Endothelial cell of umbilical vein (primary cell): ENCODE results near the gene STRA8. TPM values are rescaled to one million over a fixed set of nuclear protein-coding genes. Genes with fewer than 3 reads are reported as not detected.

Experiments used
- BruUV-seq: library from RNA; stranded (reverse); fragments of 400-500 nt; replicated peaks from 2 replicates; lab custom pipeline; 2021; lab: Mats Ljungman, UMichigan
- CTCF ChIA-PET: fragments of 300-600, 350-600 bp; sonication (Branson Sonifier 250); formaldehyde crosslinking; loops from one replicate; lab custom pipeline; 2021; ENCODE audit warnings: antibody characterized with exemption, inconsistent platforms; lab: Charles Lee
- POLR2A ChIA-PET: fragments of 300-600, 350-600 bp; sonication (Branson Sonifier 250); formaldehyde crosslinking; loops from one replicate; lab custom pipeline; 2021; ENCODE audit warnings: antibody characterized with exemption, inconsistent platforms; lab: Charles Lee
- DNase-seq: peaks from one replicate; pipeline ENCODE4 v3.0.0-alpha.2; 2011; ENCODE audit warnings: low read depth, low spot score
- FAIRE-seq: peaks from 2 replicates; lab custom pipeline; 2011; peaks lifted over from hg19 to GRCh38; lab: Jason Lieb, UNC
- H2AFZ ChIP-seq: 2 replicates; pipeline ENCODE4 v1.6.0; 2012; ENCODE audit warnings: low read depth, low read length, control low read depth, inconsistent platforms
- H3K27ac ChIP-seq: 2 replicates; pipeline ENCODE4 v1.5.1; 2011; ENCODE audit warnings: low read depth, mild to moderate bottlenecking, control low read depth, low read length, moderate library complexity; ENCODE audit not compliant: insufficient read depth
- H3K27me3 ChIP-seq, 2 experiments: 2 replicates each; pipeline versions ENCODE4 v1.6.0 to v1.6.1; 2011; ENCODE audit warnings: low read length in 2 of 2, mixed read lengths in 1 of 2; ENCODE audit not compliant: control insufficient read depth in 2 of 2, insufficient read depth in 2 of 2
- H3K36me3 ChIP-seq, 2 experiments: 2 replicates in 1 of 2; 3 replicates in 1 of 2; pipeline ENCODE4 v1.5.1; 2011; ENCODE audit warnings: low read length in 2 of 2, mild to moderate bottlenecking in 1 of 2, moderate library complexity in 1 of 2; ENCODE audit not compliant: control insufficient read depth in 2 of 2, insufficient read depth in 2 of 2; ENCODE audit errors: extremely low read depth in 1 of 2
- H3K4me1 ChIP-seq: 3 replicates; pipeline ENCODE4 v1.5.1; 2011; ENCODE audit warnings: mild to moderate bottlenecking, low read length; ENCODE audit not compliant: control insufficient read depth, insufficient read depth; ENCODE audit errors: extremely low read depth
- H3K4me2 ChIP-seq: 2 replicates; pipeline ENCODE4 v1.6.1; 2011; ENCODE audit warnings: low read length, control low read depth, mixed read lengths; ENCODE audit not compliant: insufficient read depth
- H3K4me3 ChIP-seq, 3 experiments: fragments of 200-600 bp in 1 of 3; sonication (generic), shearing (Covaris generic) in 1 of 3; replicated peaks in 1 of 3; 2 replicates each; pipeline ENCODE4 v1.5.1; 2011 to 2016; ENCODE audit warnings: control low read depth in 3 of 3, low read length in 3 of 3, mild to moderate bottlenecking in 2 of 3, inconsistent platforms in 1 of 3, low read depth in 1 of 3, moderate library complexity in 1 of 3; ENCODE audit not compliant: insufficient read depth in 1 of 3
- H3K79me2 ChIP-seq: 2 replicates; pipeline ENCODE4 v1.6.0; 2012; ENCODE audit warnings: low read length, inconsistent platforms; ENCODE audit not compliant: control insufficient read depth, insufficient read depth
- H3K9ac ChIP-seq: replicated peaks from 2 replicates; pipeline ENCODE3; 2011; ENCODE audit warnings: low read length, control low read depth; ENCODE audit not compliant: insufficient read depth; ENCODE audit errors: extremely low read depth
- H3K9me1 ChIP-seq: replicated peaks from 3 replicates; pipeline ENCODE4 v1.6.0; 2011; ENCODE audit warnings: mild to moderate bottlenecking, low read length; ENCODE audit not compliant: control insufficient read depth, insufficient read depth; ENCODE audit errors: extremely low read depth
- H3K9me3 ChIP-seq: replicated peaks from 2 replicates; pipeline ENCODE4 v1.5.1; 2012; ENCODE audit warnings: low read length, inconsistent platforms; ENCODE audit not compliant: control insufficient read depth, insufficient read depth
- H4K20me1 ChIP-seq: replicated peaks from 2 replicates; pipeline ENCODE3; 2011; ENCODE audit warnings: mild to moderate bottlenecking, low read length; ENCODE audit not compliant: control insufficient read depth, insufficient read depth; ENCODE audit errors: extremely low read depth
- CTCF ChIP-seq, 2 donors: IDR thresholded peaks; 1 replicate in 1 of 2; 2 replicates in 1 of 2; pipeline ENCODE4 v1.5.1; 2011; ENCODE audit warnings: low read length in 2 of 2, mild to moderate bottlenecking in 2 of 2, moderate library complexity in 2 of 2, control low read depth in 1 of 2, inconsistent platforms in 1 of 2, low read depth in 1 of 2; ENCODE audit not compliant: insufficient read depth in 1 of 2; ENCODE audit errors: extremely low read depth in 1 of 2
- EZH2 ChIP-seq: IDR thresholded peaks from 2 replicates; pipeline ENCODE4 v1.6.1; 2012; ENCODE audit warnings: borderline replicate concordance, low read depth, mild to moderate bottlenecking, moderate library complexity, low read length, inconsistent platforms; ENCODE audit not compliant: severe bottlenecking
- FOS ChIP-seq: IDR thresholded peaks from 2 replicates; pipeline ENCODE4 v1.6.1; 2011; ENCODE audit warnings: mild to moderate bottlenecking, low read length, moderate library complexity, borderline replicate concordance; ENCODE audit not compliant: insufficient read depth
- GATA2 ChIP-seq: IDR thresholded peaks from 2 replicates; pipeline ENCODE4 v1.7.0; 2011; ENCODE audit warnings: low read depth, mild to moderate bottlenecking, moderate library complexity, mixed read lengths, low read length; ENCODE audit not compliant: insufficient read length, insufficient read depth
- JUN ChIP-seq: IDR thresholded peaks from 2 replicates; pipeline ENCODE4 v1.6.1; 2011; ENCODE audit warnings: borderline replicate concordance, low read depth; ENCODE audit not compliant: insufficient read length, insufficient read depth
- MAX ChIP-seq: IDR thresholded peaks from 2 replicates; pipeline ENCODE4 v1.6.1; 2011; ENCODE audit not compliant: insufficient read depth, insufficient read length
- MYC ChIP-seq: IDR thresholded peaks from one replicate; pipeline ENCODE4 v1.6.1; 2011; ENCODE audit warnings: mild to moderate bottlenecking, low read depth, low read length
- POLR2A ChIP-seq: IDR thresholded peaks from 2 replicates; pipeline ENCODE4 v1.6.1; 2012; ENCODE audit warnings: low read depth, mild to moderate bottlenecking, control low read depth, low read length
- POLR2AphosphoS5 ChIP-seq: IDR thresholded peaks from 2 replicates; pipeline ENCODE4 v1.6.1; 2012; ENCODE audit warnings: low read depth, mild to moderate bottlenecking, control low read depth, low read length, moderate library complexity; ENCODE audit not compliant: insufficient read depth
- dilution Hi-C: fragments of 300-500 bp; cut with MboI; formaldehyde crosslinking; loops from one replicate; pipeline ENCODE4 v1.15.0; 2019; ENCODE audit warnings: low sequenced_read_pairs; ENCODE audit not compliant: extremely low pct_ligation_motif_present
- intact Hi-C: fragments of 100-400 bp; cut with micrococcal nuclease; formaldehyde crosslinking; loops from one replicate; pipeline ENCODE4 v1.10.0; 2022
- polyA plus RNA-seq, 4 experiments: library from polyadenylated mRNA; depleted of rRNA in 3 of 4; stranded (reverse) in 3 of 4; unstranded in 1 of 4; fragments of >200 nt; gene quantifications; 2 replicates each; pipeline versions ENCODE4 v1.2.1 to v1.2.3, GENCODE V29; 2011 to 2012; ENCODE audit warnings: missing spikeins in 1 of 4
- total RNA-seq: library from RNA; stranded (reverse); gene quantifications from 2 replicates; pipeline ENCODE4 v1.2.3, GENCODE V29; 2021

Gene STRA8
- total and polyA plus RNA-seq, 2 donors (not counting 3 experiments of a cell fraction or from before 2014, with no cell fraction given): not detected

- no TSS peak for BruUV-seq
- DNase-seq (no peak), FAIRE-seq (no peak)
- peaks cover 4% of the 10 kb centered on the region for H3K4me1 ChIP-seq
- no peak overlapping the region for H3K27ac ChIP-seq
- H3K4me3 ChIP-seq: no peak overlapping the region
- TF ChIP-seq MAX: no peak
- H3K79me2 ChIP-seq: no peaks in the 10 kb centered on the region
- POLR2A ChIA-PET: no interaction called here
- dilution Hi-C loops: no loop called here
- H3K27me3 ChIP-seq: peaks cover 0 to 11% of the 10 kb centered on the region in 2 experiments
- H3K36me3 ChIP-seq: no peaks in the 10 kb centered on the region
- CTCF ChIA-PET: no interaction called here
- no peaks in the 10 kb centered on the region for H4K20me1 ChIP-seq
- H3K9me3 ChIP-seq: no peaks in the 10 kb centered on the region
- H2AFZ ChIP-seq: no peak overlapping the region
- H3K4me2 ChIP-seq: no peak overlapping the region
- no peaks in the 10 kb centered on the region for H3K9me1 ChIP-seq
- no peak overlapping the region for H3K9ac ChIP-seq
- intact Hi-C loops: no loop called here
These were observed 17.9 kb upstream of the STRA8 start for GRCh38 chr7:135215698-135216097.

- Histone ChIP-seq H3K27ac (no peak overlapping the region), H3K36me3 (no peaks in the 10 kb centered on the region), H4K20me1 (no peaks in the 10 kb centered on the region), H2AFZ (no peak overlapping the region), H3K4me2 (no peak overlapping the region), H3K9me1 (no peaks in the 10 kb centered on the region), H3K79me2 (no peaks in the 10 kb centered on the region), H3K9ac (no peak overlapping the region), H3K27me3 (peaks cover 0 to 13% of the 10 kb centered on the region in 2 experiments), H3K4me3 (no peak overlapping the region), H3K9me3 (no peaks in the 10 kb centered on the region), H3K4me1 (no peaks in the 10 kb centered on the region)
- FAIRE-seq (no peak), DNase-seq (no peak)
- TF ChIP-seq FOS (no peak), EZH2 (no peak), POLR2A (no peak), MYC (no peak), MAX (no peak), CTCF (IDR thresholded peaks at IDR 0.05; ENCODE audit: extremely low read depth in 1 of 2, insufficient read depth in 1 of 2, low read depth in 1 of 2, low read length in 2 of 2) (no peak), POLR2AphosphoS5 (no peak), JUN (no peak), GATA2 (no peak)
- CTCF ChIA-PET: no interaction called here
- intact Hi-C loops: no loop called here
- BruUV-seq: no TSS peak
- dilution Hi-C loops: no loop called here
- POLR2A ChIA-PET: no interaction called here
These were observed 15.8 kb upstream of the STRA8 start for GRCh38 chr7:135217645-135218509.
